ENCODE results near the gene TGFBR1.
A peak's percentile ranks its signal among the peaks of the same experiment; 100 is the strongest.

The TGFBR1 gene

GRCh38 chr9:99083051-99083450, 21.9 kb upstream of the TGFBR1 start:
- no peak overlapping the region for H3K4me3 ChIP-seq (ENCODE audit: low read depth, low read length)
- TF ChIP-seq CTCF (IDR thresholded peaks at IDR 0.05; ENCODE audit: low read depth, low read length) = no peak
- no peak for DNase-seq (ENCODE audit: low read depth, low spot score)
- in situ Hi-C loops (cut with HindIII; ENCODE audit: low sequenced_read_pairs) = no loop called here

GRCh38 chr9:99085949-99086948, 18.7 kb upstream of the TGFBR1 start:
- in situ Hi-C loops (cut with HindIII; ENCODE audit: low sequenced_read_pairs) = no loop called here
- no peak overlapping the region for H3K4me3 ChIP-seq (ENCODE audit: low read depth, low read length)
- TF ChIP-seq CTCF (IDR thresholded peaks at IDR 0.05; ENCODE audit: low read depth, low read length) = no peak
- DNase-seq (ENCODE audit: low read depth, low spot score) = peak; percentile 88

GRCh38 chr9:99087462-99087861, 17.5 kb upstream of the TGFBR1 start:
- DNase-seq (ENCODE audit: low read depth, low spot score) = no peak
- TF ChIP-seq CTCF (IDR thresholded peaks at IDR 0.05; ENCODE audit: low read depth, low read length) = no peak
- in situ Hi-C loops (cut with HindIII; ENCODE audit: low sequenced_read_pairs) = no loop called here
- H3K4me3 ChIP-seq (ENCODE audit: low read depth, low read length) = no peak overlapping the region

- H3K4me3 ChIP-seq (ENCODE audit: low read depth, low read length) = no peak overlapping the region
- in situ Hi-C loops (cut with HindIII; ENCODE audit: low sequenced_read_pairs) = no loop called here
- no peak for TF ChIP-seq CTCF (IDR thresholded peaks at IDR 0.05; ENCODE audit: low read depth, low read length)
- no peak for DNase-seq (ENCODE audit: low read depth, low spot score)
Observed at GRCh38 chr9:99090336-99091130, 14.4 kb upstream of the TGFBR1 start.

GRCh38 chr9:99092643-99093491, 12.0 kb upstream of the TGFBR1 start:
- no peak for TF ChIP-seq CTCF (IDR thresholded peaks at IDR 0.05; ENCODE audit: low read depth, low read length)
- no peak for DNase-seq (ENCODE audit: low read depth, low spot score)
- in situ Hi-C loops (cut with HindIII; ENCODE audit: low sequenced_read_pairs) = no loop called here
- H3K4me3 ChIP-seq (ENCODE audit: low read depth, low read length) = no peak overlapping the region

GRCh38 chr9:99093492-99093791, 11.5 kb upstream of the TGFBR1 start:
- in situ Hi-C loops (cut with HindIII; ENCODE audit: low sequenced_read_pairs) = no loop called here
- no peak for TF ChIP-seq CTCF (IDR thresholded peaks at IDR 0.05; ENCODE audit: low read depth, low read length)
- H3K4me3 ChIP-seq (ENCODE audit: low read depth, low read length) = no peak overlapping the region
- no peak for DNase-seq (ENCODE audit: low read depth, low spot score)

Measured in astrocyte of the spinal cord (primary cell).